NCI-H526 (cell line): Measurements from ENCODE around the gene PRKD2.

Experiments used
- DNase-seq, 2 experiments: peaks; one replicate each; lab custom pipeline; 2025; lab: John Stamatoyannopoulos, UW

Gene PRKD2

GRCh38 chr19:46660551-46661019 is 56.3 kb downstream of the PRKD2 start:
- DNase-seq: peak in 1 of 2 experiments; percentile 67

- peak in 1 of 2 experiments; percentile 40 for DNase-seq
Measured at GRCh38 chr19:46660008-46660517, 56.9 kb downstream of the PRKD2 start.

- DNase-seq: peak in 1 of 2 experiments; percentile 60
Measured at GRCh38 chr19:46659151-46660007, 57.5 kb downstream of the PRKD2 start.

- DNase-seq: no peak
Measured at GRCh38 chr19:46656541-46656940, 60.4 kb downstream of the PRKD2 start.

GRCh38 chr19:46654621-46655152 is 62.2 kb downstream of the PRKD2 start:
- DNase-seq: peak in 1 of 2 experiments; percentile 25

- DNase-seq: no peak
Measured at GRCh38 chr19:46650445-46650844, 66.5 kb downstream of the PRKD2 start.

- no peak for DNase-seq
Measured at GRCh38 chr19:46648961-46649960, 67.7 kb downstream of the PRKD2 start.

- no peak for DNase-seq
Measured at GRCh38 chr19:46648060-46648960, 68.6 kb downstream of the PRKD2 start.

- no peak for DNase-seq
Measured at GRCh38 chr19:46646402-46646801, 70.5 kb downstream of the PRKD2 start.

GRCh38 chr19:46644720-46645119 is 72.2 kb downstream of the PRKD2 start:
- DNase-seq: no peak

GRCh38 chr19:46640656-46641055 is 76.3 kb downstream of the PRKD2 start:
- no peak for DNase-seq

- DNase-seq: no peak
Measured at GRCh38 chr19:46639358-46640182, 77.3 kb downstream of the PRKD2 start.

- DNase-seq: no peak
Measured at GRCh38 chr19:46637224-46637623, 79.7 kb downstream of the PRKD2 start.

GRCh38 chr19:46635920-46636761 is 80.8 kb downstream of the PRKD2 start, which contains the start of gene GNG8:
TSS of gene GNG8 (minus strand) at chr19:46636202. CDS start at chr19:46634682, 1,520 bp downstream.
- peak in 1 of 2 experiments; percentile 32 for DNase-seq

GRCh38 chr19:46634656-46635218 is 82.2 kb downstream of the PRKD2 start:
- peak in 1 of 2 experiments; percentile 49 for DNase-seq

GRCh38 chr19:46634045-46634655 is 82.8 kb downstream of the PRKD2 start:
- peak in 1 of 2 experiments; percentile 86 for DNase-seq

- no peak for DNase-seq
Measured at GRCh38 chr19:46633130-46633529, 83.8 kb downstream of the PRKD2 start.

GRCh38 chr19:46631481-46631880 is 85.4 kb downstream of the PRKD2 start:
- no peak for DNase-seq
